Cardiac ventricle fibroblast (primary cell): ENCODE data around the gene TMEM127. TPM values are rescaled to one million over a fixed set of nuclear protein-coding genes. Genes with fewer than 3 reads are reported as not detected.

Experiments used
- total RNA-seq: library from RNA; depleted of rRNA; stranded (reverse); fragments of >200 nt; gene quantifications from 2 replicates; pipeline ENCODE4 v1.2.3, GENCODE V29; 2015

Gene TMEM127
- 29.6 and 33.6 TPM in 2 replicates for total RNA-seq

DNA sequence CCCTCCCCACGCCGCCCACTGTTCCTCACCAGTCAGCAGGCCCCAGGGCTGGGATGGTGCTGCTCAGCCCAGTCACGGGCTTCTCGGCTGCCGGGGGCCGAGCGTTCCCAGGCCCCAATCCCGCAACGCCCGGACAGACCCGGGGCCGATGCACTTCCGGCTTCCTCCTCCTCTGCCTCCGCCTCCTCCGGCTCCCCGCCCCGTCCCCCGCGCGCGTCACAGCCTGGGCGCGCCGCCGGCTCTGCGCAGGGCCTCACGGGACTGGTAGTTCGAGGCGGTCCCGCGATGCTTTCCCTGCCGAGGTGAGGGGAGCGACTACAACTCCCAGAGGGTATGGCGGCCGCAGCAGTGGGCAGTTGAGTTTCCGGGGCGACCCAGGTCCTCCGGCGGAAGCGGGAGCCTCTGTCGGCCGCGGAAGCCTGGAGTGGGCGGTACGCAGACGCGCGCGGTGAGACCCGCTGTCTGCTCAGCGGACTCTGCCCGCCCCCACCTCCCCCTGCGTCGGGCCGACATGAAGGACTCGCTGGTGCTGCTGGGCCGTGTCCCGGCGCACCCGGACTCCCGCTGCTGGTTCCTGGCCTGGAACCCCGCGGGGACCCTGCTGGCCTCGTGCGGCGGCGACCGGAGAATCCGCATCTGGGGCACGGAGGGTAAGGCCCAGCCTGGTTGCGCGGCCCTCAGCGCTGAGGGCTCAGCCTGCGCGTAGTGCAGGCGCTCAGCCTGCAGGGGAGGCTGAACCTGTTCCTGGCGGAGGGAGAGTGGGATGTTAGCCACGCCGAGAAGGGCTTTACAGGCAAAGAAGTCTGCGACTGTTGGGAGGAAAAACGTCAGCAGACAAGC lies at the start of gene TMEM127, which contains the start of gene CIAO1:
TMEM127 (minus strand) TSS at position 158 of the 840 bp plus-strand sequence. CDS start 616 bp downstream, outside the sequence.
CIAO1 (plus strand) TSS at position 386 of the 840 bp plus-strand sequence; CDS start at position 512, 126 bp downstream.

GRCh38 chr2:96305091-96305978 lies 39.5 kb upstream of the TMEM127 start, which contains the start of gene SNRNP200:
Gene SNRNP200, minus strand, starts transcription at chr2:96305546. Its CDS starts 109 bp downstream, at chr2:96305437.

GRCh38 chr2:96208143-96209010 lies 57.4 kb downstream of the TMEM127 start, which contains the start of gene STARD7:
Gene STARD7, minus strand, starts transcription at chr2:96208827. Its CDS starts 393 bp downstream, at chr2:96208434.

Other genes with a start within 250 kb of the TMEM127 start
- gene GPAT2, start 231.1 kb downstream of the TMEM127 start, total RNA-seq = 2.3 and 3.2 TPM in 2 replicates
- 4.4 and 4.8 TPM in 2 replicates for gene ADRA2B, start 149.4 kb downstream of the TMEM127 start, total RNA-seq
- not detected in 2 replicates for gene ASTL, start 127.5 kb downstream of the TMEM127 start, total RNA-seq
- 3.4 and 3.7 TPM in 2 replicates for gene DUSP2, start 120.6 kb downstream of the TMEM127 start, total RNA-seq
- 58.6 and 60.6 TPM in 2 replicates for gene STARD7, start 57.2 kb downstream of the TMEM127 start, total RNA-seq
- gene CIAO1, start 228 bp upstream of the TMEM127 start, total RNA-seq = 53.9 and 76.0 TPM in 2 replicates
- 52.8 and 55.0 TPM in 2 replicates for gene SNRNP200, start 39.5 kb upstream of the TMEM127 start, total RNA-seq
- 0.20 and 0.31 TPM in 2 replicates for gene ITPRIPL1, start 59.3 kb upstream of the TMEM127 start, total RNA-seq
- gene NCAPH, start 69.8 kb upstream of the TMEM127 start, total RNA-seq = 0.34 and 0.44 TPM in 2 replicates
- not detected in 2 replicates for gene NEURL3, start 239.4 kb upstream of the TMEM127 start, total RNA-seq